ENCODE measurements around the gene RGL2. TPM values are rescaled to one million over a fixed set of nuclear protein-coding genes. Genes with fewer than 3 reads are reported as not detected.
A peak's percentile ranks its signal among the peaks of the same experiment; 100 is the strongest.

The RGL2 gene
- polyA plus RNA-seq, 1 experiment, result 21.9 TPM

GRCh38 chr6:33252759-33253158 is 46.0 kb downstream of the RGL2 start:
- Histone ChIP-seq H3K27me3 (ENCODE audit: control insufficient read depth, insufficient read depth, low read length) (no peaks in the 10 kb centered on the region), H3K27ac (ENCODE audit: low read depth, low read length) (no peak overlapping the region), H3K4me3 (ENCODE audit: low read depth, low read length) (no peak overlapping the region), H3K9me3 (ENCODE audit: control insufficient read depth, insufficient read depth, low read length) (no peaks in the 10 kb centered on the region)
- ChIA-PET CTCF (no interaction called here), POLR2A (interaction anchor here (0.7 kb wide), 1 partner anchor 19 kb away, joined by 10 read pairs; the partner anchor contains the start of gene RPS18)
- TF ChIP-seq, protein P1, sequence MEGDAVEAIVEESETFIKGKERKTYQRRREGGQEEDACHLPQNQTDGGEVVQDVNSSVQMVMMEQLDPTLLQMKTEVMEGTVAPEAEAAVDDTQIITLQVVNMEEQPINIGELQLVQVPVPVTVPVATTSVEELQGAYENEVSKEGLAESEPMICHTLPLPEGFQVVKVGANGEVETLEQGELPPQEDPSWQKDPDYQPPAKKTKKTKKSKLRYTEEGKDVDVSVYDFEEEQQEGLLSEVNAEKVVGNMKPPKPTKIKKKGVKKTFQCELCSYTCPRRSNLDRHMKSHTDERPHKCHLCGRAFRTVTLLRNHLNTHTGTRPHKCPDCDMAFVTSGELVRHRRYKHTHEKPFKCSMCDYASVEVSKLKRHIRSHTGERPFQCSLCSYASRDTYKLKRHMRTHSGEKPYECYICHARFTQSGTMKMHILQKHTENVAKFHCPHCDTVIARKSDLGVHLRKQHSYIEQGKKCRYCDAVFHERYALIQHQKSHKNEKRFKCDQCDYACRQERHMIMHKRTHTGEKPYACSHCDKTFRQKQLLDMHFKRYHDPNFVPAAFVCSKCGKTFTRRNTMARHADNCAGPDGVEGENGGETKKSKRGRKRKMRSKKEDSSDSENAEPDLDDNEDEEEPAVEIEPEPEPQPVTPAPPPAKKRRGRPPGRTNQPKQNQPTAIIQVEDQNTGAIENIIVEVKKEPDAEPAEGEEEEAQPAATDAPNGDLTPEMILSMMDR (IDR thresholded peaks at IDR 0.05; ENCODE audit: low read depth, low read length), result no peak
- no peak for DNase-seq (ENCODE audit: low read depth, low spot score)

DNA sequence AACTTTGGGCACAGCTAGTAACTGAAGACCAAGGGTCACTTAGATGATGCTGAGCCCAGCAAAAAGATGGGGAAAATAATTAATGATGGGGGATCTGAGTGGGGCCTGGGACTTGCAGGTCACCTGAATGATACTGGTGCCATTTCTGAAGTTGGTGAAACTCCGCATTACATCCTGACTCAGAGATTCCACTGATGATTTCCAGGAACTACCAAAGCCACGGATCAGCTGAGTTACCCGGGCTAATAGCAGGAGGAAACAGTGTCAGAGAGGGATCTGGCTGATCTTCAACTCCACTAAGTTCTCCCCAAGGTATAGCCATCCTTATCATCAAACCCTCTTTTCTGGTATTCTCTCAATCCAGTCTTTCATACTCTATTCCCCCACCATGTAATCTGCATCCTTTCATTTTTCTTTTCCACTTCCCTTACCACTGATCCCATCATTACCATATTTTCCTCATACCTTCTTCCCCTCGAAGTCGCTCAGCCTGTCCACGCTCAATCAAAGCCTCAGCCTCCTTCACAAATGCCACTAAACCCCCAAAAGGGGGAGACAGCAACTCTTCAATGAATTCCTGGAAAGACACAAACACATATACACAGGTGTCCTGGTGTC is 47.2 kb downstream of the RGL2 start:
- no peak for DNase-seq (ENCODE audit: low read depth, low spot score)

DNA sequence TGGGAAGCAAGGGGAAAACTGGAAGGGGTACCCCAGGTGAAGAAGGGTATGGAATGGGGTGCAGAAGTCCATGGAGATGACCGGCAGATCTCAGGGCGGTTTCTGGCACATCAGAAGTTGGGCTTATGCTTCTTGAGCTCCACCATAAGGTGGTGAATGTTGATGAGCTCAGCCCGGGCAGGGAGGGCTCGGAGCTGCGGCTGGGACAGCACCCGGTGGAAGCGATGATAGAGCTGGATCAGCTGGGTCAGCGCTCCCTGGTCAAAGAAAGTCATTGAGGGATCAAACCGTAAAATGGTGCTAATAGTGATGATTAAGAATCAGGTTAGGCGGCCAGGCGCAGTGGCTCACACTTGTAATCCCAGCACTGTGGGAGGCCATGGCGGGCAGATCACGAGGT is 48.0 kb downstream of the RGL2 start:
- Histone ChIP-seq H3K27me3 (ENCODE audit: control insufficient read depth, insufficient read depth, low read length) (no peaks in the 10 kb centered on the region), H3K4me3 (ENCODE audit: low read depth, low read length) (0 out of 2 replicates have a peak overlapping the region, but pooled peaks have one; percentile 17), H3K9me3 (ENCODE audit: control insufficient read depth, insufficient read depth, low read length) (no peaks in the 10 kb centered on the region), H3K27ac (ENCODE audit: low read depth, low read length) (peak overlapping the region; percentile 68)
- CTCF ChIA-PET, result interaction anchor here (0.7 to 4.7 kb wide), 2 partner anchors 236 to 266 kb away, joined by 3 to 72 read pairs; no protein-coding TSS in a partner anchor
- DNase-seq (ENCODE audit: low read depth, low spot score), result no peak
- POLR2A ChIA-PET, result interaction anchor here (0.7 to 3.7 kb wide), 4 partner anchors 13 to 278 kb away, joined by 3 to 52 read pairs (median 33); partner anchors contain the start of genes B3GALT4, RPS18 and VPS52
- TF ChIP-seq, protein P1 (IDR thresholded peaks at IDR 0.05; ENCODE audit: low read depth, low read length), result no peak

More for the DNA sequence above, 47.2 kb downstream of the RGL2 start:
- no peak overlapping the region for H3K27ac ChIP-seq (ENCODE audit: low read depth, low read length)
- no peaks in the 10 kb centered on the region for H3K9me3 ChIP-seq (ENCODE audit: control insufficient read depth, insufficient read depth, low read length)
- no peaks in the 10 kb centered on the region for H3K27me3 ChIP-seq (ENCODE audit: control insufficient read depth, insufficient read depth, low read length)
- TF ChIP-seq, protein P1 (IDR thresholded peaks at IDR 0.05; ENCODE audit: low read depth, low read length), result no peak
- POLR2A ChIA-PET, result interaction anchor here (0.7 to 3.7 kb wide), 4 partner anchors 12 to 279 kb away, joined by 3 to 52 read pairs (median 33); partner anchors contain the start of genes B3GALT4, RPS18 and VPS52
- H3K4me3 ChIP-seq (ENCODE audit: low read depth, low read length), result no peak overlapping the region
- CTCF ChIA-PET, result interaction anchor here (0.7 kb wide), 1 partner anchor 267 kb away, joined by 3 read pairs; no protein-coding TSS in a partner anchor

GRCh38 chr6:33249732-33250630 is 48.8 kb downstream of the RGL2 start:
- Histone ChIP-seq H3K27ac (ENCODE audit: low read depth, low read length) (peak overlapping the region; percentile 95), H3K4me3 (ENCODE audit: low read depth, low read length) (peak overlapping the region; percentile 80), H3K9me3 (ENCODE audit: control insufficient read depth, insufficient read depth, low read length) (no peaks in the 10 kb centered on the region), H3K27me3 (ENCODE audit: control insufficient read depth, insufficient read depth, low read length) (no peaks in the 10 kb centered on the region)
- ChIA-PET POLR2A (interaction anchor here (0.6 to 3.7 kb wide), 8 partner anchors 10 to 278 kb away, joined by 3 to 52 read pairs (median 4); partner anchors contain the start of genes B3GALT4, HSD17B8, PFDN6 and RPS18), CTCF (interaction anchor here (1.1 to 4.7 kb wide), 7 partner anchors 14 to 382 kb away, joined by 3 to 72 read pairs (median 5); partner anchors contain the start of gene HLA-DMA)
- no peak for DNase-seq (ENCODE audit: low read depth, low spot score)
- TF ChIP-seq, protein P1 (IDR thresholded peaks at IDR 0.05; ENCODE audit: low read depth, low read length), result no peak

Data from AG04450 (cell line).